Testis (tissue), 2 donors: ENCODE results near the gene CGB5.

Experiments
- POLR2A ChIP-seq: fragments of 450-650 bp; IDR thresholded peaks from one replicate; pipeline ENCODE4 v1.6.1; 2017; ENCODE audit warnings: antibody characterized with exemption, mild to moderate bottlenecking, moderate library complexity
- TF ChIP-seq, protein P1 (sequence below), 3 experiments: fragments of 450-650 bp in 2 of 3; fragments of 200-600 bp in 1 of 3; sonication (generic) in 1 of 3; IDR thresholded peaks; one replicate each; pipeline ENCODE4 v1.5.1; 2016 to 2019; ENCODE audit warnings: antibody characterized with exemption in 3 of 3, mild to moderate bottlenecking in 2 of 3, moderate library complexity in 1 of 3

DNA sequence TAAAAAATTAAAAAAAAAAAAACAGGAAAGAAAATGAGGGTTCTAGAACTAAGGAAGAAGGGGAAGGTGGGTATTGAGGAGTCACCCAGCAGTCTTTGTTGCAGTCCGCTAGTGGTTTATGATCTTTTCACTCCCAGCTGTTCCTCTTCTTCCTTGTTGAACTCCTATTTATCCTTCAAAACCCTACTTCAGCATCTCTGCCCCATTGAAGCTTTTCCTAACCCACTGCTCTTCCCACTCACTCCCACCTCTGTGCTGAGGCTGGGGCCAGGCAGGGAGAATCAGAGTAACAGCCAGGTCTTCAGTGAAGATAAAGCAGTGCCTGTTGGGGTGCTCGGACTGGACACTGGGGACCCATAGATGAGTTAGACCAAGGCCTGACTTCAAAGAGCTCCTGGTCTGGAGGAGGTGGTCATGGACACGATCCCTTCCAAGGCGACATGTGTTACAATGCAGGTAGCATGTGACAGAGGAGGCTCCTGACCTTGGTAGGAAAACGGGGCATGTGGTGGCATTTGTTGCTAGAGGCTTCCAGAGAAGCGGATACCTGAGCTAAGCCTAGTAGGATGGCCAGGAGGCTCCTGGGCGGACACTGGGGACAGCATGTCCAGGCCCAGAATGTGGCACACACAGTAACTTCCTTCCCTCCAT is 38.6 kb upstream of the CGB5 start:
- TF ChIP-seq, protein P1, sequence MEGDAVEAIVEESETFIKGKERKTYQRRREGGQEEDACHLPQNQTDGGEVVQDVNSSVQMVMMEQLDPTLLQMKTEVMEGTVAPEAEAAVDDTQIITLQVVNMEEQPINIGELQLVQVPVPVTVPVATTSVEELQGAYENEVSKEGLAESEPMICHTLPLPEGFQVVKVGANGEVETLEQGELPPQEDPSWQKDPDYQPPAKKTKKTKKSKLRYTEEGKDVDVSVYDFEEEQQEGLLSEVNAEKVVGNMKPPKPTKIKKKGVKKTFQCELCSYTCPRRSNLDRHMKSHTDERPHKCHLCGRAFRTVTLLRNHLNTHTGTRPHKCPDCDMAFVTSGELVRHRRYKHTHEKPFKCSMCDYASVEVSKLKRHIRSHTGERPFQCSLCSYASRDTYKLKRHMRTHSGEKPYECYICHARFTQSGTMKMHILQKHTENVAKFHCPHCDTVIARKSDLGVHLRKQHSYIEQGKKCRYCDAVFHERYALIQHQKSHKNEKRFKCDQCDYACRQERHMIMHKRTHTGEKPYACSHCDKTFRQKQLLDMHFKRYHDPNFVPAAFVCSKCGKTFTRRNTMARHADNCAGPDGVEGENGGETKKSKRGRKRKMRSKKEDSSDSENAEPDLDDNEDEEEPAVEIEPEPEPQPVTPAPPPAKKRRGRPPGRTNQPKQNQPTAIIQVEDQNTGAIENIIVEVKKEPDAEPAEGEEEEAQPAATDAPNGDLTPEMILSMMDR (IDR thresholded peaks at IDR 0.05): no peak
- TF ChIP-seq POLR2A: no peak
